HG03139 (cell line): Measurements from ENCODE around the gene TTC16.
"Not testable (repeated sequence)": the region's sequence is repeated elsewhere in the genome, so short reads cannot be mapped to it uniquely, and the experiment has no call there.

Experiments used
- ATAC-seq: cut with Tn5 transposase; IDR thresholded peaks from one replicate; pipeline ENCODE4 v1.9.1; 2021; ENCODE audit not compliant: unreplicated experiment

The TTC16 gene

DNA sequence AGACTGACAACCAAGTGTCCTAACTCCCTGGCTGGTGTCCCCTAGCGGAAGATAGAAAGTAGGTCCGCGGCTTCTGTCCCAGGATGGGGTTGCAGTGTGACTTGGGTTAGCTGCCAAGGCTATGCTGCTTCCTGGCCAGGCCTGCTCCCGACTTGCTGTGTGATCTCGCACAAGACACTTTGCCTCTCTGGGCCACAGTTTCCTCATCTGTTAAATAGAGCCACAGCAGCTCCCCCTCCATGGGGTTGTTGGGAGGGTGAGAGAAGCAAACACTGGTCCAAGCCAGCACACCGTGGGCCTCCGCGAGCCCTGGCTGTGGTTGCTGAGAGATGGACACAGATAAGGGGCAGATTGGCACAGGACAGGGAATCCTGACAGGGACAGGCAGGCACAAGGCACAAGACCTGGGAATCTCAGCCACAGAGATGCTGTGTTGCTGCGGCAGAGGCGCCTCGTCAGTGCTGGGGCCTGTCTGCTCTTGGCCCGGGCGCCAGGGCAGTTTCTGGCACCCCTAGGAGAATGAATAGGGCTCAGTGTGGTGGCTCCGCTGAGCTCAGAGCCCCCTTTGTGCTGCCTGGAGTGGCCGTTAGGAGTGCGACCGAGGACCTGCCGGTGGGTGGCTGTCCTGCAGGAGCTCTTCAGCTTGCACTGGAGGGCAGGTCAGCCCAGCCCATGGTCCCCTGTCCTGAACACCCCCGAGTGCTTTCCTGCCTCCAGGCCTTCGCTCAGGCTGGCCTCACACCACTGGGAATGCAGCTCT lies 64.4 kb downstream of the TTC16 start:
- no peak for ATAC-seq

DNA sequence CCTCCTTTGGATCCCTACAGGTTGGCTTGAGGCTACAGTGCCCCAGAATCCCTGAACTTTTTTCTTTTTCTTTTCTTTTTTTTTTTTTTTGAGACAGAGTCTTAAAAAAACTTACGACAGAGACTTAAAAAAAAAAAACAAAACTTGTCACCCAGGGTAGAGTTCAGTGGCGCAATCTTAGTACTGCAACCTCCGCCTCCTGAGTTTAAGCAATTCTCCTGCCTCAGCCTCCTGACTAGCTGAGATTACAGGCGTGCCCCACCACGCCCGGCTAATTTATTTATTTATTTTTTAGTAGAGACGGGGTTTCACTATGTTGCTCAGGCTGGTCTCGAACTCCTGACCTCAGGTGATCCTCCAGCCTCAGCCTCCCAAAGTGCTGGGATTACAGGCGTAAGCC lies 65.0 kb downstream of the TTC16 start:
- not testable (repeated sequence) for ATAC-seq
